IMR-90 (cell line): ENCODE results near the gene KCNN3. TPM values are rescaled to one million over a fixed set of nuclear protein-coding genes. Genes with fewer than 3 reads are reported as not detected.

Experiments
- ATAC-seq: fragments of 200-7000 bp; cut with Tn5 transposase; 2 replicates; pipeline ENCODE4 v1.9.1; 2020; ENCODE audit warnings: low read depth, mild to moderate bottlenecking, moderate library complexity
- BruUV-seq: library from RNA; stranded (reverse); fragments of 400-500 nt; replicated peaks from 2 replicates; lab custom pipeline; 2021; lab: Mats Ljungman, UMichigan
- CTCF ChIA-PET: fragments of 300-600 bp; formaldehyde crosslinking; extraction: SDS; loops from one replicate; lab custom pipeline; 2021; ENCODE audit warnings: antibody characterized with exemption; lab: Yijun Ruan, JAX
- POLR2A ChIA-PET: fragments of 300-600 bp; sonication (Branson Sonifier 250); formaldehyde crosslinking; loops from one replicate; lab custom pipeline; 2022; ENCODE audit warnings: antibody characterized with exemption; ENCODE audit not compliant: unreplicated experiment; lab: Charles Lee
- DNase-seq: peaks from one replicate; pipeline ENCODE4 v3.0.0; 2013
- H2AFZ ChIP-seq: replicated peaks from 2 replicates; pipeline ENCODE3; 2013; ENCODE audit warnings: low read length, mild to moderate bottlenecking; ENCODE audit not compliant: poor library complexity
- H2AK5ac ChIP-seq: 2 replicates; pipeline ENCODE4 v1.6.1; 2013; ENCODE audit warnings: low read depth, low read length, inconsistent platforms
- H2AK9ac ChIP-seq: replicated peaks from 2 replicates; pipeline ENCODE3; 2013; ENCODE audit warnings: mild to moderate bottlenecking, low read depth, low read length, moderate library complexity; ENCODE audit not compliant: poor library complexity
- H2BK120ac ChIP-seq: 2 replicates; pipeline ENCODE4 v1.6.1; 2013; ENCODE audit warnings: low read depth, low read length, inconsistent platforms
- H2BK15ac ChIP-seq: 3 replicates; pipeline ENCODE4 v1.6.1; 2013; ENCODE audit warnings: low read depth, low read length, inconsistent platforms
- H2BK20ac ChIP-seq: 2 replicates; pipeline ENCODE4 v1.6.1; 2013; ENCODE audit warnings: low read depth, mild to moderate bottlenecking, inconsistent platforms, low read length, moderate library complexity
- H2BK5ac ChIP-seq: 2 replicates; pipeline ENCODE4 v1.6.1; 2013; ENCODE audit warnings: mild to moderate bottlenecking, low read depth, low read length, inconsistent platforms; ENCODE audit not compliant: poor library complexity, severe bottlenecking
- H3K14ac ChIP-seq: replicated peaks from 2 replicates; pipeline ENCODE4 v1.6.1; 2013; ENCODE audit warnings: low read depth, low read length, inconsistent platforms
- H3K18ac ChIP-seq: 2 replicates; pipeline ENCODE4 v1.6.1; 2013; ENCODE audit warnings: low read depth, low read length, control low read depth
- H3K23ac ChIP-seq: 2 replicates; pipeline ENCODE4 v1.6.1; 2013; ENCODE audit warnings: low read depth, low read length, inconsistent platforms
- H3K27ac ChIP-seq: 2 replicates; pipeline ENCODE4 v1.5.1; 2013; ENCODE audit warnings: mild to moderate bottlenecking, control low read depth, low read length; ENCODE audit not compliant: insufficient read depth
- H3K27me3 ChIP-seq: 2 replicates; pipeline ENCODE4 v1.6.1; 2013; ENCODE audit warnings: low read length; ENCODE audit not compliant: control insufficient read depth, insufficient read depth
- H3K36me3 ChIP-seq: 2 replicates; pipeline ENCODE4 v1.6.1; 2013; ENCODE audit warnings: low read length, mixed read lengths; ENCODE audit not compliant: control insufficient read depth, insufficient read depth
- H3K4ac ChIP-seq: 2 replicates; pipeline ENCODE4 v1.6.1; 2013; ENCODE audit warnings: low read depth, low read length, inconsistent platforms
- H3K4me1 ChIP-seq: 2 replicates; pipeline ENCODE4 v1.6.1; 2013; ENCODE audit warnings: low read length, mixed read lengths; ENCODE audit not compliant: control insufficient read depth, insufficient read depth
- H3K4me2 ChIP-seq: 2 replicates; pipeline ENCODE4 v1.6.1; 2013; ENCODE audit warnings: low read depth, mild to moderate bottlenecking, control low read depth, low read length, moderate library complexity
- H3K4me3 ChIP-seq: 2 replicates; pipeline ENCODE4 v1.5.1; 2013; ENCODE audit warnings: low read depth, mild to moderate bottlenecking, control low read depth, low read length, moderate library complexity; ENCODE audit not compliant: insufficient read depth
- H3K56ac ChIP-seq: 2 replicates; pipeline ENCODE4 v1.6.1; 2013; ENCODE audit warnings: low read length, inconsistent platforms; ENCODE audit not compliant: insufficient read depth; ENCODE audit errors: extremely low read depth
- H3K79me1 ChIP-seq, 2 experiments: 2 replicates each; pipeline ENCODE4 v1.6.1; 2013; ENCODE audit warnings: low read length in 2 of 2, inconsistent platforms in 1 of 2, low read depth in 1 of 2
- H3K9ac ChIP-seq: 2 replicates; pipeline ENCODE4 v1.6.1; 2013; ENCODE audit warnings: low read depth, low read length, control low read depth
- H3K9me1 ChIP-seq: 2 replicates; pipeline ENCODE4 v1.6.1; 2013; ENCODE audit warnings: low read length, inconsistent platforms; ENCODE audit not compliant: insufficient read depth
- H3K9me3 ChIP-seq: 2 replicates; pipeline ENCODE4 v1.6.1; 2013; ENCODE audit warnings: low read length; ENCODE audit not compliant: control insufficient read depth, insufficient read depth
- H4K20me1 ChIP-seq: 2 replicates; pipeline ENCODE4 v1.6.1; 2013; ENCODE audit warnings: low read length, inconsistent platforms; ENCODE audit not compliant: insufficient read depth
- H4K5ac ChIP-seq: 2 replicates; pipeline ENCODE4 v1.6.1; 2013; ENCODE audit warnings: mild to moderate bottlenecking, low read depth, low read length, control low read depth
- H4K8ac ChIP-seq, 2 experiments: 2 replicates each; pipeline ENCODE4 v1.6.1; 2013; ENCODE audit warnings: low read depth in 2 of 2, low read length in 2 of 2, control low read depth in 1 of 2, inconsistent platforms in 1 of 2
- H4K91ac ChIP-seq: 2 replicates; pipeline ENCODE4 v1.6.1; 2013; ENCODE audit warnings: low read depth, low read length, inconsistent platforms; ENCODE audit not compliant: insufficient read depth
- BHLHE40 ChIP-seq: fragments of 150-350 bp; IDR thresholded peaks from 2 replicates; pipeline ENCODE4 v1.6.1; 2016; ENCODE audit warnings: mild to moderate bottlenecking, low read depth, low read length
- CEBPB ChIP-seq: IDR thresholded peaks from 2 replicates; pipeline ENCODE4 v1.6.1; 2012; ENCODE audit warnings: low read depth, low read length, improper control_type of control experiment
- CHD1 ChIP-seq: IDR thresholded peaks from 2 replicates; pipeline ENCODE4 v1.6.1; 2012; ENCODE audit warnings: low read depth, low read length, improper control_type of control experiment
- CTCF ChIP-seq: conservative IDR thresholded peaks from 2 replicates; pipeline ENCODE4 v1.5.1; 2012; ENCODE audit warnings: mild to moderate bottlenecking, low read depth, low read length, improper control_type of control experiment
- ELK1 ChIP-seq: fragments of 150-350 bp; IDR thresholded peaks from 2 replicates; pipeline ENCODE4 v1.6.1; 2016; ENCODE audit warnings: low read depth, mild to moderate bottlenecking, low read length, moderate library complexity, borderline replicate concordance
- FOS ChIP-seq: fragments of 150-350 bp; IDR thresholded peaks from 2 replicates; pipeline ENCODE4 v1.6.1; 2016; ENCODE audit warnings: low read depth, low read length
- MAZ ChIP-seq: IDR thresholded peaks from 2 replicates; pipeline ENCODE4 v1.6.1; 2012; ENCODE audit warnings: low read depth, mild to moderate bottlenecking, low read length, improper control_type of control experiment, moderate library complexity, borderline replicate concordance
- MXI1 ChIP-seq: IDR thresholded peaks from 2 replicates; pipeline ENCODE4 v1.6.1; 2012; ENCODE audit warnings: low read depth, mild to moderate bottlenecking, low read length, moderate library complexity, borderline replicate concordance
- NFE2L2 ChIP-seq: fragments of 150-350 bp; IDR thresholded peaks from 2 replicates; pipeline ENCODE4 v1.6.1; 2016; ENCODE audit warnings: low read depth, mild to moderate bottlenecking, low read length
- POLR2A ChIP-seq: IDR thresholded peaks from 2 replicates; pipeline ENCODE4 v1.6.1; 2012; ENCODE audit warnings: mild to moderate bottlenecking, low read depth, low read length
- RAD21 ChIP-seq: IDR thresholded peaks from 2 replicates; pipeline ENCODE4 v1.6.1; 2012; ENCODE audit warnings: low read length, improper control_type of control experiment
- RCOR1 ChIP-seq: IDR thresholded peaks from 2 replicates; pipeline ENCODE4 v1.6.1; 2012; ENCODE audit warnings: mild to moderate bottlenecking, low read length, improper control_type of control experiment; ENCODE audit not compliant: insufficient replicate concordance
- RFX5 ChIP-seq: IDR thresholded peaks from 2 replicates; pipeline ENCODE4 v1.8.0; 2012; ENCODE audit warnings: low read depth, mild to moderate bottlenecking, low read length, moderate library complexity
- SMC3 ChIP-seq: fragments of 150-350 bp; IDR thresholded peaks from 2 replicates; pipeline ENCODE4 v1.6.1; 2016; ENCODE audit warnings: low read depth, mild to moderate bottlenecking, antibody characterized with exemption, low read length, moderate library complexity
- USF2 ChIP-seq: fragments of 150-350 bp; IDR thresholded peaks from 2 replicates; pipeline ENCODE4 v1.6.1; 2017; ENCODE audit warnings: mild to moderate bottlenecking, antibody characterized with exemption, low read length, low read depth
- WGBS, 2 experiments: methylation state at CpG; one replicate each; pipeline versions ENCODE4 v1.1.5 to v1.1.7; 2013; ENCODE audit warnings: missing lambda C conversion rate in 2 of 2; ENCODE audit not compliant: insufficient read length in 1 of 2; ENCODE audit errors: extremely low coverage in 2 of 2; 5-methylcytosine and 5-hydroxymethylcytosine counted together
- dilution Hi-C: fragments of 300-500 bp; cut with HindIII; formaldehyde crosslinking; loops from one replicate; pipeline ENCODE4 v1.14.3; 2018; ENCODE audit warnings: low sequenced_read_pairs; ENCODE audit not compliant: unreplicated experiment
- in situ Hi-C: fragments of 300-500 bp; cut with MboI; formaldehyde crosslinking; loops from 3 replicates; pipeline ENCODE4 v1.14.3; 2019; ENCODE audit warnings: low sequenced_read_pairs, inconsistent platforms, mixed read lengths
- intact Hi-C: fragments of 100-400 bp; cut with micrococcal nuclease; formaldehyde crosslinking; loops from 2 replicates; pipeline ENCODE4 v1.10.0; 2022
- polyA plus RNA-seq, 3 experiments: library from polyadenylated mRNA; depleted of rRNA; stranded (reverse); fragments of >200 nt; gene quantifications; 2 replicates each; pipeline ENCODE4 v1.2.3, GENCODE V29; 2012; ENCODE audit warnings: low replicate concordance in 1 of 3
- total RNA-seq: library from RNA; depleted of rRNA; stranded (reverse); fragments of >200 nt; gene quantifications from 2 replicates; pipeline ENCODE4 v1.2.3, GENCODE V29; 2012

KCNN3 gene
- total and polyA plus RNA-seq, 2 of the 4 experiments (the other 2 are of a cell fraction): 0.02 TPM; not detected in 1

GRCh38 chr1:154878371-154879037 is 8.4 kb upstream of the KCNN3 start:
- H2BK120ac ChIP-seq: no peak overlapping the region
- H2AK5ac ChIP-seq: no peak overlapping the region
- H3K56ac ChIP-seq: no peak overlapping the region
- no peaks in the 10 kb centered on the region for H3K36me3 ChIP-seq
- H2BK20ac ChIP-seq: no peak overlapping the region
- no peaks in the 10 kb centered on the region for H3K9me3 ChIP-seq
- BruUV-seq: no TSS peak
- H3K4me2 ChIP-seq: no peak overlapping the region
- H3K18ac ChIP-seq: no peak overlapping the region
- no peak overlapping the region for H3K4me3 ChIP-seq
- H2AK9ac ChIP-seq: no peak overlapping the region
- WGBS, 2 experiments: 3% methylated on average over 6 of the region's 20 CpGs; no CpG with 5 or more reads in 1 of the 2 experiments
- no peak overlapping the region for H3K14ac ChIP-seq
- no peak overlapping the region for H3K9ac ChIP-seq
- H4K20me1 ChIP-seq: no peaks in the 10 kb centered on the region
- H3K27ac ChIP-seq: no peak overlapping the region
- ChIA-PET CTCF (interaction anchor here (0.6 to 2.1 kb wide), 10 partner anchors 9 to 319 kb away, joined by 3 to 9 read pairs (median 4); no protein-coding TSS in a partner anchor), POLR2A (interaction anchor here (0.6 kb wide), 1 partner anchor 153 kb away, joined by 4 read pairs; no protein-coding TSS in a partner anchor)
- H4K5ac ChIP-seq: no peak overlapping the region
- H4K91ac ChIP-seq: no peak overlapping the region
- no peak overlapping the region for H4K8ac ChIP-seq
- dilution Hi-C loops (no loop called here), in situ Hi-C loops (no loop called here), intact Hi-C loops (loop anchor here (1.0 to 10.0 kb wide), 6 partner anchors 184 to 398 kb away; partner anchors contain the start of gene ADAR)
- DNase-seq: peak; percentile 62
- H3K23ac ChIP-seq: no peak overlapping the region
- H2AFZ ChIP-seq: peak overlapping the region; percentile 69
- H3K79me1 ChIP-seq: no peaks in the 10 kb centered on the region
- H3K4me1 ChIP-seq: peaks cover 1% of the 10 kb centered on the region; the same call in 1 of the 2 replicates
- no peak overlapping the region for H2BK15ac ChIP-seq
- no peak overlapping the region for H3K4ac ChIP-seq
- H3K9me1 ChIP-seq: no peaks in the 10 kb centered on the region
- peaks cover 64% of the 10 kb centered on the region for H3K27me3 ChIP-seq
- no peak overlapping the region for H2BK5ac ChIP-seq
- ATAC-seq: peak; percentile 99
- TF ChIP-seq FOS (no peak), MXI1 (no peak), MAZ (peak; percentile 91), RCOR1 (no peak), BHLHE40 (no peak), CTCF (peak; percentile 84), CHD1 (no peak), POLR2A (no peak), CEBPB (no peak), RAD21 (peak; percentile 94), ELK1 (no peak), SMC3 (peak; percentile 97), NFE2L2 (no peak), USF2 (no peak), RFX5 (no peak)
